Fibroblast of villous mesenchyme (primary cell): ENCODE measurements around the gene KREMEN1. TPM values are rescaled to one million over a fixed set of nuclear protein-coding genes. Genes with fewer than 3 reads are reported as not detected.

Experiments
- DNase-seq: peaks from one replicate; pipeline ENCODE4 v3.0.0-alpha.2; 2010; ENCODE audit warnings: low read depth
- H3K4me3 ChIP-seq: 2 replicates; pipeline ENCODE4 v1.5.1; 2011; ENCODE audit warnings: low read depth, mild to moderate bottlenecking, low read length
- total RNA-seq: library from RNA; depleted of rRNA; stranded (reverse); fragments of >200 nt; gene quantifications from 2 replicates; pipeline ENCODE4 v1.2.3, GENCODE V29; 2012
- TF ChIP-seq, protein P1 (sequence below): IDR thresholded peaks from 2 replicates; pipeline ENCODE4 v1.5.1; 2012; ENCODE audit warnings: low read depth, mild to moderate bottlenecking, low read length; ENCODE audit not compliant: insufficient read depth

The KREMEN1 gene
- total RNA-seq, 1 donor, result 2.6 TPM

- peak; percentile 71 for DNase-seq
- H3K4me3 ChIP-seq, result no peak overlapping the region
- TF ChIP-seq, protein P1, sequence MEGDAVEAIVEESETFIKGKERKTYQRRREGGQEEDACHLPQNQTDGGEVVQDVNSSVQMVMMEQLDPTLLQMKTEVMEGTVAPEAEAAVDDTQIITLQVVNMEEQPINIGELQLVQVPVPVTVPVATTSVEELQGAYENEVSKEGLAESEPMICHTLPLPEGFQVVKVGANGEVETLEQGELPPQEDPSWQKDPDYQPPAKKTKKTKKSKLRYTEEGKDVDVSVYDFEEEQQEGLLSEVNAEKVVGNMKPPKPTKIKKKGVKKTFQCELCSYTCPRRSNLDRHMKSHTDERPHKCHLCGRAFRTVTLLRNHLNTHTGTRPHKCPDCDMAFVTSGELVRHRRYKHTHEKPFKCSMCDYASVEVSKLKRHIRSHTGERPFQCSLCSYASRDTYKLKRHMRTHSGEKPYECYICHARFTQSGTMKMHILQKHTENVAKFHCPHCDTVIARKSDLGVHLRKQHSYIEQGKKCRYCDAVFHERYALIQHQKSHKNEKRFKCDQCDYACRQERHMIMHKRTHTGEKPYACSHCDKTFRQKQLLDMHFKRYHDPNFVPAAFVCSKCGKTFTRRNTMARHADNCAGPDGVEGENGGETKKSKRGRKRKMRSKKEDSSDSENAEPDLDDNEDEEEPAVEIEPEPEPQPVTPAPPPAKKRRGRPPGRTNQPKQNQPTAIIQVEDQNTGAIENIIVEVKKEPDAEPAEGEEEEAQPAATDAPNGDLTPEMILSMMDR, result no peak
Measured at GRCh38 chr22:29093501-29094300, 20.9 kb downstream of the KREMEN1 start.

DNA sequence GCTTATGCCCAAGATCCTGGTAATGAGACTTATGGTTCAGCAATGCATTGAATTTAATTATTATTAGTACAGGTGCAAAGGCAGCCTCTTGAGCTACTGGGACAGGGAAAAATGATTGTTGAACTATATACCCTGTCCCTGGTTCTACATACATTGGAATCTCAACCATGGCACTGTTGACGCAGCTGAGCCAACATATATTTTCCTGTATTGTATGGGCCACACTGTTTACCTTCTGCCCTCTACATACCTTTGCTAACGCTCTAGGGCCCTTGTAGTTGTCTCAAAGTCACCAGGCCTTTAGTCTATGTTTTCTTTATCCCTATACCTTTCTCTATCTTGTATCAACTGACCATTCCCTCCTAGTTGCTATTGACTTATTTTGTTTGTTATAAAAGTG lies 22.6 kb downstream of the KREMEN1 start:
- TF ChIP-seq, protein P1, result no peak
- no peak overlapping the region for H3K4me3 ChIP-seq
- no peak for DNase-seq

DNA sequence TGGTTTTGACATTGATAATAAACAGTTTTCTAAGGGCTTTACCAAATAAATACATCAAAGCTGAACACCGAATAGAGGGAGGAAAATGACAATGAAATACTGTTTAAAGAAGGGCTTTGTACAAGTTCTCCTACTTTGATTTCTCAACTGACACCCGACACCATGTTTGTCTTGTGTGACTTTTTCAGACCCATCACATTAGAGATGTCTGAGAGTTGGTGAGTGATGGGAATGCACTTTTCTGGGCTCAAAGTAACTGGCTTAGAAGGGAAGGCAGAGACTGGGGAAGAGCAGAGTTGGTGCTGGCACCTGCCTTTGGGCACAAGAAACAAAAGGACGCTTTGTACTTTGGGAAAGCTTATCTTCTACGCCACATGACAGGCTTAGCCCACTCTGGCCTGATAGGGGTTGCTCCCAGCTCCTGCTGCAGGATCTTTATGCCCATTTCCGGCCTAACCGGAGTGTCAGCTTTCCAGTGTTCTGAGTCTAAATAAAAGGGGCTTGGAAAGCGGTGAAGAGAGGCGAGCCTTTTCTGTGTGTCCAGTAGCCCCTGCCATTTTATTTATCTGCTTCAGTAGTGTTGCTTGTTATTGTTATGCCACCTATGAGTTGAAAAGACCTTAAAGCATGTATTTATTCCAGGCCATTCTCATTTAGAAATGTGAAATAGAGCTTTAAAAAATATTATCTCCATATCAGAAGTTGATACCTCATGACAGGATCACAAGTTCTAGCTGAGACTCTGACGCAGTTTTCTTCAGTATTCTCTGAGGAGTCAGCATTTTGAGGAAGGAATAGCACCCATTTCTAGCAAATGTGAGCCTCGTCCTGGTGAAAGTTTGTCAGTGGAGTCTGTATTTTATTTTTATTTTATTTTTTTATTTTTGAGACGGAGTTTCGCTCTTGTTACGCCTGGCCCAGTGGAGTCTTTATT lies 24.2 kb downstream of the KREMEN1 start:
- TF ChIP-seq, protein P1, result no peak
- DNase-seq, result peak; percentile 41

DNA sequence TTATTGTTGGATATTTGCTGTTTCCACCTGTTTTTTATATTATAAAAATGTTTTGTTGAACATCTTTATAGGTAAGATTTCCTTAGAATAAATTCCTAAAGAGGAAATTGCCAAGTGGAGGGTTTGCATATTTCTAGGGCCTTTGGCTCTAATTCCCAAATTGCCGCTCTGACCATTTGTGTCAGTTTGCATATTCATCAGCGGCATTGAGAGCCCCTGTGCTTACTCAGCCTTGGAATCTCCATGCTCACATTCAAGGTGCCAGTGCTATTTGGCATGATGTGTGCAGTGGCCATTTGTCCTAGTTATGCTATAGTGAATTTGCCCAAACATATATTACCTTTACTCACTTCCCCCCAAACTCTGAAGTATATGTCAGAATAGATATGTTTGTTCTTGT lies 25.5 kb downstream of the KREMEN1 start:
- no peak overlapping the region for H3K4me3 ChIP-seq
- TF ChIP-seq, protein P1, result no peak

More for the DNA sequence above, 24.2 kb downstream of the KREMEN1 start:
- no peak overlapping the region for H3K4me3 ChIP-seq

GRCh38 chr22:29102300-29102699 lies 29.5 kb downstream of the KREMEN1 start:
- no peak overlapping the region for H3K4me3 ChIP-seq
- DNase-seq, result no peak
- TF ChIP-seq, protein P1, result no peak

More for the DNA sequence above, 25.5 kb downstream of the KREMEN1 start:
- no peak for DNase-seq

GRCh38 chr22:29103121-29103520 lies 30.3 kb downstream of the KREMEN1 start:
- no peak for DNase-seq

More at GRCh38 chr22:29103121-29103520, 30.3 kb downstream of the KREMEN1 start:
- TF ChIP-seq, protein P1, result no peak
- H3K4me3 ChIP-seq, result no peak overlapping the region
